RCC 7860 (cell line): ENCODE measurements around the gene GRAPL.
"Not testable (repeated sequence)": the region's sequence is repeated elsewhere in the genome, so short reads cannot be mapped to it uniquely, and the experiment has no call there.

Source experiments
- DNase-seq: peaks from one replicate; pipeline ENCODE4 v3.0.0-alpha.2; 2015; ENCODE audit warnings: low spot score
- FAIRE-seq: peaks from 2 replicates; lab custom pipeline; 2012; peaks lifted over from hg19 to GRCh38; lab: Jason Lieb, UNC

The GRAPL gene

DNA sequence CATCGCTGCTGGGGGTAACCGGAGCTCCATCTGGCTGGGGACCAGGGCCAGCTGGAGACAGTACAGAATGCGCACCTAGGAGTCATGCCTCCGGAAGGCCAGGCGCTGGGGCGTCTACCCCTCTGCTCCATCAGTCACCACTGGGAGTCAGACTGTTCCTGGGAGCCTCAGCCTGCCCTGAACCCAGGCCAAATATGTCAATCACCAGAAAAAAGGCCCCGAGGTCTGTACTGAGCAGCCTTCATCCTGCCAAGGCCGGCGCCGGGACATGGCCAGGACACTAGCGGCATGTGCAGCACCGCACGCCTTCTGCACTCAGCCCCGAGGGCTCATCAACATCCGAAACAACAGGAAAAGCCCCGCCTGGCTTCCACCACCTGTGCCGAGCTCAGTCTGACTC lies 8.7 kb downstream of the GRAPL start:
- peak; percentile 30 for FAIRE-seq
- DNase-seq: not testable (repeated sequence)

- not testable (repeated sequence) for DNase-seq, FAIRE-seq
Measured at GRCh38 chr17:19136605-19137004, 9.2 kb downstream of the GRAPL start.

GRCh38 chr17:19137959-19138358 lies 10.6 kb downstream of the GRAPL start:
- not testable (repeated sequence) for DNase-seq, FAIRE-seq

DNA sequence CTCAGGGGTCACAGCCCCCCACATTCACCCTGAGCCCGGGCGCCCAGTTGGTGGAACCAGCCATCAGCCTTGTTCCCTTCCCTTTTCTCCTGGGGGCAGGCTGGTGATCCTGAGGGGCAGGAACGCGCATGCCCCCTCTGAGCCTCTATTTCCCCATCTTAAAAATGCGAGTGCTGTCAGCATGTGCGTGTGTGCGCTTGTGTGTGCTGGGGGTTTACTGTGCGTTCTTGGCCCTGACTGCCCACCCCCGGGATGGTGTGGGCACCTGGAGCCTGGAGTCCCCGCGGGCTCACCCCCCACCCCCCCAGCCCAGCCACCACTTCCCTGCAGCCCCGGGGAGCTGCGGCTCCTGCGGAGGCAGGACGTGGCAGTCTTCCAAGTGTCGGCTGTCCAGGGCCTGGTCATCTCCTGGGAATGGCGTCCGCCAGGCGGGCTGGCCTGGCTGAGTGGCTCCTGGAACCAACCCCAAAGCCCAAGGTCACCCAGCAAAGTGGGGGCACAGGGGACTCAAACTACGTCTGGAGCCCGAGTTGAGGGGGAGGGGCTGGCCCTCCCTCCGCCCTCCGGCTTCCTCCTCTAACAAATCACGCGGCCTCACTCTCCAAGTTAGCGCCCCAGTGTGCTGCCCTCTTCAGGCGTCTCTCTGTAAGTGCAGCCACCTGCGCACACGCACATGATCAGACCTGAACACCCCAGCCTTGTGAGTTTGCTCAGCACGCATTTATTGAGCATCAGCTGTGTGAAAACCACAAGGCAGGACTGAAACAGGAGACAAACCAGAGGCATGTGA lies 14.2 kb downstream of the GRAPL start:
- peak; percentile 35 for FAIRE-seq
- not testable (repeated sequence) for DNase-seq

GRCh38 chr17:19142419-19142818 lies 15.0 kb downstream of the GRAPL start:
- FAIRE-seq, DNase-seq: not testable (repeated sequence)

GRCh38 chr17:19143097-19143777 lies 15.8 kb downstream of the GRAPL start:
- not testable (repeated sequence) for DNase-seq, FAIRE-seq

DNA sequence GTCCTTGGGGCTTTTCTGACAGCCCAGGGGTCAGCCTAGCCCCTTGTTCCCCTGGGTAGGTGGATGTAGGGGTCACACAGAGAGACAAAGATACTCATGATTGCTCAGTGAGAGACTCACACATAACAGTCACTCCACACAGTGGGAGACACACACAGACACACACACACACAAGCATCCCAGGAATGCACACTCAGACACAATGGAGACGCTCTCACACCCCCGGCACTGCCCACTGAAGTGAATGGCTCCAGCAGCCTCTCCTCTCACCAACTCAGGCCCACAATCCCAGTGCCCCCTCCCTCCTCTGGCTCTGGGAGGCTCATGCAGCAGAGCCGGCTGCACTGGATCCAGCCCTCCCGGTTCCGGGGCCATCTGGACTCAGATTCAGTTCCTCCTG lies 17.0 kb downstream of the GRAPL start:
- DNase-seq, FAIRE-seq: not testable (repeated sequence)

GRCh38 chr17:19145471-19145870 lies 18.1 kb downstream of the GRAPL start:
- DNase-seq, FAIRE-seq: not testable (repeated sequence)

GRCh38 chr17:19150678-19151615 lies 23.6 kb downstream of the GRAPL start:
- not testable (repeated sequence) for DNase-seq, FAIRE-seq

- FAIRE-seq: not testable (repeated sequence)
Measured at GRCh38 chr17:19157628-19158027, 30.2 kb downstream of the GRAPL start.

DNA sequence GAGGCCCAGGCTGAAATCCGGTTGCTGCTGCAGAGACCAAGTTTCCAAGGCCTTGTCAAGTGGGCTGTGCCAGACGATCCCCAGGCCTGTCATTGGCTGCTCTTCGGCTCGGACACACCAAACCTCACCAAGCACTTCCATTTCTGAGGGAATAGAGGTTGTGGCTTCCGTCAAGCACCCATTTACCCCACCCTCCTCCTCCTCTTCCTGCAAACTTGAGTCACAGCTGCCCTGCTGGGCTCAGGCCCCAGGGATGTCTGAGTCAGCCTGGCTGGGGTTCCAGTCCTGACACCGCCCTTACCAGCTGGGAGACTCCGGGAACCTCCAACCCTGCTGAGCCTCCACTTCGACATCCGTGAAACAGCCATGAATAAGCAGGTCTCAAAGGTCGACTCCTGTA lies 31.1 kb downstream of the GRAPL start:
- FAIRE-seq: peak; percentile 94
- DNase-seq: not testable (repeated sequence)

More at GRCh38 chr17:19157628-19158027, 30.2 kb downstream of the GRAPL start:
- not testable (repeated sequence) for DNase-seq

DNA sequence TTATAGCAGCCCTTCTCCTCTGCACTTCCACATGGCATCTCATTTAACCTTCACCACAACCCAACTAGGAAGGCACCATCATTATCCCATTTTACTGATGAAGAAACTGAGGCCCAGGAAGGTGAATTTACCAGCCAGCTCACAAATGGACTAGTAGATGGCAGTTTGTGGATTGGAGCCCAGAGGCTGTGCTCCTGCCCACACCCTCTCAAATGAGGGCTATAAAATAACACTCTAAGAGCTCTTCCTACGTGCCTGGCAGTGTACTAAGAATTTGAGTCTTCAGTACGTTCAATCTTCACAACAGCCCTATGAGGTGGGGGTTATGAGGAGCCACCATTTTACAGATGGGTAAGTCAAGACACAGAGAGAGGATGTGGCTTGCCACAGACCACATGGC lies 31.5 kb downstream of the GRAPL start:
- not testable (repeated sequence) for FAIRE-seq, DNase-seq

- not testable (repeated sequence) for DNase-seq
- FAIRE-seq: peak; percentile 63
Measured at GRCh38 chr17:19161308-19162107, 34.1 kb downstream of the GRAPL start.

DNA sequence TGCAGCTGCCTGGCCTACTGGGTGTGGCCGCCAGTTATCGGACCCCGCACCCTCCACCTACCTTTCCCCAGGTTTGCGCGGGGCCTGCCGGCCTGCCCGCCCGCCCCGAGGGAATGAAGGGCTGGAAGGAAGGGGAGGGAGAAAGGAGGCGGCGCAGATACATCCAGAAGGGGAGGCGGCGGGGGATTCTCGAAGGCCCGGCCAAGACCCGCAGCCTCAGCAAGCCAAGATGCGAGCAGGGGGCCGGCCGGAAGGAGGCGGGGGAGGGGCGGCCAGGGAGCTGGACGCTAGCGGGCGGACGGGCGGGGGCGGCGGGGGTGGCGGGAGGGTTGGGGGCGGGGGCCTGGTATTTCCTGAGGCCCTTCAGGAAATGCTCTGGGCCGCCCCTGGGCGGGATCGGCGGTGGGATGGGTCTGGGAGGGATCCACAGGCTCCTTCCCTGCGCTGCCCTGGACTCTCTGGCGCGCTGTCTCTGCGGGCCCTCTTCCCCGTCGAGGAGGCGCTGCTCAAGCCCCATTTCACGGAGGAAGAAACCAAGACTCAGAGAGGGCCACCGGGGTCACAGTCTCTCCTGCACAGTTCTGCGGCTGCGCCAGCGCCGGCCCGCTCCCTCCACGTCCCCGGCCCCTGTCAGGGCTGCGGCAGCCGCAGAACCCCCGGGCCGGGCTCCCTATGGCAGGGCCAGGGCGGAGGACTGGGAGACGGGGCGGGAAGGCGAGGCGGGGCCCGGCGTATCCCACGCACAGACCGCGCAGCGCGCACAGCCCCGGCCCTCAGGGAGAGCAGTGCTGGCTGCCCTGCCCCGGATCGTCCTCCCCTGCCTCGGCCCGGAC lies 35.2 kb downstream of the GRAPL start:
- not testable (repeated sequence) for FAIRE-seq, DNase-seq

- DNase-seq, FAIRE-seq: not testable (repeated sequence)
Measured at GRCh38 chr17:19174422-19174821, 47.0 kb downstream of the GRAPL start.

DNA sequence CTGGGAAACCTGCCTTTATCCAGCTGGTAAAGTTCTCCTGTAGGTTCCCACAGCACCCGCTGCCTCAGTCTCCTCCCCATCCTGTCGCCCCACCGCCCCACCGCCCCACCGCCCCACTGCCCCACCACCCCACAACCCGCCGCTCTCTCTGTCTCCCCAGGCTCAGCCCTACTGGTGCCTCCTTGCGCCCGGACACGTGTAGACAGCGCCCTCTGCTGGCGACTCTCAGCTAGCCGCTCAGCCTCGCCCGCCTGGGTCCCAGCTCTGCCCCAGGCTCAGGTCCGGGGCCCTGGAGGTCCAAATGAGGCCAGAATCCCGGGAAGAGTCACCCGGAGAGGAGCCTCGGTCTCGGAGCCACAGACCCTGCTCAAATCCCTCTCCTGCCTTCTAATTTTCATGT lies 48.0 kb downstream of the GRAPL start:
- not testable (repeated sequence) for DNase-seq, FAIRE-seq

GRCh38 chr17:19181040-19181875 lies 53.9 kb downstream of the GRAPL start:
- FAIRE-seq: not testable (repeated sequence)

More at GRCh38 chr17:19181040-19181875, 53.9 kb downstream of the GRAPL start:
- DNase-seq: not testable (repeated sequence)
